NCI-H748 (cell line): Measurements from ENCODE around the gene CRIM1.
A peak's percentile ranks its signal among the peaks of the same experiment; 100 is the strongest.

Source experiments
- DNase-seq: peaks from one replicate; lab custom pipeline; 2025; ENCODE audit not compliant: unreplicated experiment; lab: John Stamatoyannopoulos, UW

Gene CRIM1

GRCh38 chr2:36570416-36570815 is 214.8 kb downstream of the CRIM1 start:
- no peak for DNase-seq

DNA sequence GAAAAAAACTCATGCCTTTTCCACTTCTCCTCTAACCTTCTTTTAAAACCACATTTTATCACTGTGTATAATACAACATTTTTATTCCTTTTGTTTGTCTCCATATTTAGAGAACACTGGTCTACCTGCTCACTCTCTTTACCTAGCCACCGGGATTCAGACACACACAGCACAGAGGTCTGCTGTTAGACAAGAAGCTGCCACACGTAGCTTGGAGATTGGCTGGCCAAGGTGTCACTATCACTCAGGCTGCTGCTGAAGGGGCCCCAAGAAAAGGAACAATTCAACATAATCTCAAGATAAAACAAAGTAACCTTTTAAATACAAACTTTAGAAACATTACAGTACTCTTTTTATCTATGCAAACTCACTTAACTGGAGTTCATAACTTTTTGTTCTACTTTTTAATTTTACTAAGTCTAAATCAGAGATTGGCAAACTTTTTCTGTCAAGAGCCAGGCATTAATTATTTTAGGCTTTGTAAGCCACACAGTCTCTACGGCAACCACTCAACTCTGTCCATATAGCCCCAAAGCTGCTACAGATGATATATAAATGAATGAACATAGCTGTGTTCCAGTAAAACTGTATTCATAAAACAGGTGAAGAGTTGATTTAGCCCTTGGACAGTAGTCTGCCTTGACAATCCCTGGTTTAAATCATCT is 216.6 kb downstream of the CRIM1 start:
- DNase-seq: no peak

GRCh38 chr2:36572719-36573059 is 217.1 kb downstream of the CRIM1 start:
- DNase-seq: no peak

- DNase-seq: no peak
These were observed 217.6 kb downstream of the CRIM1 start for GRCh38 chr2:36573165-36573564.

DNA sequence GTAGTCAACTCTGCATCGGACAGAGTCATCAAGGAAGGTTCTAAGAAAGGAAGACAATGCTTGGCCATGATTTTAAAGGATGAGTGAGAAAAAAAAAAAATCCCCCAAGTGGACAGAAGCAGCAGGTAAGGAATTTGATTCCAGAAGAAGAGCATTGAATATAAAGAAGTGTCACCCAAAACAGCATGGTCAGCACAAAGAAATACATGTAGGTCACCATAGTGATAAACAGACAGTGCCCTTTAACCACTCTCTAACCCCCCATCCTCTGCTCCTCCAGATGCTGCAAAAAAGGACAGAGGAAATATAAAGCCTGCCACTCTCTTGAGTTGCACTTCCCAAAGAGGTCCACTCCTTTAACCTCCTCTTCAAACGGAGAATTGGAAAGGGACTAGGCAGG is 219.0 kb downstream of the CRIM1 start:
- DNase-seq: no peak

- no peak for DNase-seq
These were observed 222.3 kb downstream of the CRIM1 start for GRCh38 chr2:36577884-36578283.

DNA sequence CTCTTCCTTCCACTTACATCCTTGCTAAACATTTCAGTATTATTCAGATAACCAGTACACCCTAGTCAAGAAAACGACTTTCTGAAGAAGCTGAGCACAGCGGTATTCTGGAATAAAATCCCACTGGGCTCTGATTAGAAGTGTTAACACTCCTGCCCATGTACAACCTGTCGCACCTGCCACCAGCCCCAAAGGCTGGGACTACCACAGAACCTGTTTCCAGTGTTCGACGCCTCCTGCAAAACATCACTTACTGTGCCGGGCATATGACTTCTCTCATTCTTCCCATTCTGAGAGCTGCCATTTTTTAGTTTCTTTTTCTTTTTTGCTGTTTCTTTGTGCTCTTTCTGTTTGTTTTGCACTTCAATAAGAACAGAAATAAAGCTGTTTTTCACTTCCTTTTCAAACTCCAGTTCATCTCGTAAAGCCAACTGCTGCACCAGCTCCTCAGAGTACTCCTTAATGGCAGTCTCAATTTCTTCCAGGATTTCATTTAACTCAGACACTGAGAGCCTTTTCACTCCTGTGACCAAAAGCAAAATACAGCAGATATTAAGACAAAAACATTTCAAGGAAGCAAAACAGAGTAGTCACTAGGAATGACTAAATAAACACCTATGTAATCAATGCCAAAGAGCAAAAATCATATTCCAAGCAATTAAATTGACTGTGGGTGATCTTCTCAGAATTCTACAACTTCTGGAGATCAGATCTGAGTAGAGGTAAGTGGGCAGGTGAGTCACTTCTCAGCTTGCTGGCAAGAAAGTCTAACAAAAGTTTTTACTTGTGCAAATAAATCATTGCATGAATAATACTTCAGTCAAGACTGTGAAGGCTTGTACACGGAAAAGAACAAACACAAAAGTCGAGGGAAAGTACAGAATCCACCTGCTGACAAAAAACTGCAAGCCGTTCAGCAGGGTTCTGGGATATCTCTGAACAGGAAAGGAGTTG is 223.0 kb downstream of the CRIM1 start:
- no peak for DNase-seq

GRCh38 chr2:36579297-36579664 is 223.7 kb downstream of the CRIM1 start:
- no peak for DNase-seq

- DNase-seq: no peak
These were observed 227.0 kb downstream of the CRIM1 start for GRCh38 chr2:36582538-36582937.

DNA sequence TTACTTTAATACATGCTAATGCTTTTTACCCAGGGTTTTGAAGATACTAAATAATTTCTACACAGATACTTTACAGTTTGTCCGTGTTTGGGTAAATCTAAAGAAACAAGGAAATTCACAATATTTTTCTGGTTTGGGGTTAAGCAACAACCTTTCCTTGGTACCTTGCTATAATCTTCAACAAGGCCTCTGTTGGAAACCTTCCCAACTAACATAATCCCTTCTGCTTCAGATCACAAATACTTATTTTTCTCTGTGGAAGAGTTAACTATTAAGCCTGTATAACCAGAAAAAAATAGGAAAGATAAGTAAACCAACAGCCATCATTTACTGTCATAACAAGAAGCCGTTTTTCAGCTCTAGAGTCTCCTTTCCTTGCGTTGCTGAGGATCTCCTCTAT is 227.4 kb downstream of the CRIM1 start:
- DNase-seq: no peak

GRCh38 chr2:36584148-36584794 is 228.7 kb downstream of the CRIM1 start:
- no peak for DNase-seq

DNA sequence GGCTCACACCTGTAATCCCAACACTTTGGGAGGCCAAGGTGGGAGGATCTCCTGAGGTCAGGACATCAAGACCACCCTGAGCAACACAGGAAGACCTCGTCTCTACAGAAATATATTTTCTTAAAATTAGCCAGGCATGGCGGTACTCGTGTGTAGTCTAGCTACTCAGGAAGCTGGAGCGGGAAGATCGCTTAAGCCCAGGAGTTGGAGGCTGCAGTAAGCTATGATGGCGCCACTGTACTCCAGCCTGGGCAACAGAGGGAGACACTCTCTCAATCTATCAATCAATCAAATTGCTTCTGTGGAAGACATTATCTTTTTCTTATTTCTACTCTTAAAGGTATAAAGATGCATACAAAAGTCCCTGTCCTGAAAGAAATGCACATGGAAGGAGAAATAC is 231.1 kb downstream of the CRIM1 start:
- no peak for DNase-seq

- no peak for DNase-seq
These were observed 231.5 kb downstream of the CRIM1 start for GRCh38 chr2:36587101-36587500.

DNA sequence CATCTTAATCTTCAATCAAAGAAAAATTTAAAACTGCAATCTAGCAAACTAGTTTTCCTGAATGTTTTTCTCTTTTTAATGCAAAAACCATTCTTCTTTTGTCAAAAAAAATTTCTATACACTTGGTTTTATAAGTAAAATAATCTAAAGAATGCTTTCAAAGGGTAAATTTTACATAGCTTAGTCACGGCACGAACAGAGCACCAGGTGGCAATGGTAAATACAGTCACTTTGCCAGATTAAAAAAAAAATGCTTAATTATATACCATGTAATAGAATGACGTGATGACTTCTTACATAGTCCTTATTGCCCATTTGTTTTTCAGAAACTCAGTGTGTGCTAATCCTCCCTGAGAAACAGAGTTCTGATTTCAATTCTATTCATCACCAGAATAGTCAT is 232.0 kb downstream of the CRIM1 start:
- no peak for DNase-seq

DNA sequence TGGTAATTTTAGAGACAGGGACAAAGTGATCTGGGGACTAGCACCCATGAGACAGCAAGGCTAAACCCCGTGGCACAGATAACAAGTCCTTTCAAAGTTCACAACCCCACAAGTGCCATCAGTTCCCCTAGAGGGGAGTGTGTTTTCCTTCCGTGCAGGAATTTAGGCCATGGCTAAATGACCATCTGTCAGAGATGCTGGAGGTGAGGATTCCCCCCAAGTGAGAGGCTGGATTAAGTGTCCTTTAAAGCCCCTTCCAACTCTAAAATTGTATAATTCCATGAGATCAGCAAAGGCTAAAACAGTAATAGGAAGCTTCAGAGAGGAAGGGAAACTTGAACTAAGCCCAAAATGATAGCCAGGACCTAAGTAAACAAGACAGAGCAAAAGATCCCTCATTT is 233.7 kb downstream of the CRIM1 start:
- no peak for DNase-seq

GRCh38 chr2:36594849-36595248 is 239.3 kb downstream of the CRIM1 start:
- no peak for DNase-seq

GRCh38 chr2:36596397-36596796 is 240.8 kb downstream of the CRIM1 start:
- DNase-seq: no peak

- DNase-seq: no peak
These were observed 241.5 kb downstream of the CRIM1 start for GRCh38 chr2:36597003-36597531.

- peak; percentile 80 for DNase-seq
These were observed 242.2 kb downstream of the CRIM1 start, which contains the start of gene FEZ2 for GRCh38 chr2:36597532-36598377. TSS of gene FEZ2 (minus strand) at chr2:36598168. CDS start at chr2:36598142, 26 bp downstream.
